ENCODE data around the gene UCK1. TPM values are rescaled to one million over a fixed set of nuclear protein-coding genes. Genes with fewer than 3 reads are reported as not detected.

The UCK1 gene
- total and polyA plus RNA-seq, 10 of the 15 experiments (the other 5 are each of a cell fraction or from before 2014, with no cell fraction given): 0.31 to 27.0 (median 18.7) TPM

GRCh38 chr9:131537946-131538345 lies 6.9 kb upstream of the UCK1 start:
- intact Hi-C loops (cut with micrococcal nuclease; ENCODE audit: unreplicated experiment) (loop anchor here (10.0 kb wide), 1 partner anchor 207 kb away; the partner anchor contains the start of gene RAPGEF1), in situ Hi-C loops (cut with MboI) (no loop called here)
- H4K20me1 ChIP-seq (ENCODE audit: control insufficient read depth, insufficient read depth): no peaks in the 10 kb centered on the region
- no peak overlapping the region for H3K4me2 ChIP-seq (ENCODE audit: control insufficient read depth, insufficient read depth)
- ATAC-seq (no peak), DNase-seq (ENCODE audit: low read depth, low spot score) (no peak), FAIRE-seq (no peak)
- 90% methylated on average over 19 of the region's 19 CpGs for WGBS (ENCODE audit: insufficient coverage, insufficient replicate concordance, low lambda C conversion rate, missing lambda C conversion rate)
- H2AFZ ChIP-seq (ENCODE audit: control insufficient read depth, low read depth, low read length): no peak overlapping the region
- no peaks in the 10 kb centered on the region for H3K79me2 ChIP-seq (ENCODE audit: control insufficient read depth, insufficient read depth, low read length)
- H3K4me1 ChIP-seq (ENCODE audit: control insufficient read depth, insufficient read depth, low read length): no peaks in the 10 kb centered on the region
- RAD21 ChIA-PET (ENCODE audit: unreplicated experiment): no interaction called here
- no peak overlapping the region for H3K4me3 ChIP-seq
- SMC1A ChIA-PET (ENCODE audit: uncharacterized antibody, unreplicated experiment): no interaction called here
- no peaks in the 10 kb centered on the region for H3K9me3 ChIP-seq (replicated peaks; ENCODE audit: control insufficient read depth, insufficient read depth, low read length)
- POLR2A ChIA-PET: no interaction called here
- BruUV-seq (replicated peaks): no TSS peak
- no peaks in the 10 kb centered on the region for H3K36me3 ChIP-seq (ENCODE audit: control insufficient read depth in 2 of 2, insufficient read depth in 2 of 2, low read length in 1 of 2)
- H3K27ac ChIP-seq (ENCODE audit: control insufficient read depth, insufficient read depth): no peak overlapping the region
- H3K27me3 ChIP-seq (replicated peaks in 1 of 2; ENCODE audit: control insufficient read depth in 2 of 2, insufficient read depth in 2 of 2, low read length in 1 of 2): no peaks in the 10 kb centered on the region
- CTCF ChIA-PET: no interaction called here
- no peak for TF ChIP-seq EZH2 (IDR thresholded peaks at IDR 0.05; ENCODE audit: borderline replicate concordance, control insufficient read depth, low read depth, low read length)
- no peak for TF ChIP-seq SREBF1 (IDR thresholded peaks at IDR 0.05; ENCODE audit: low read length)
- TF ChIP-seq, protein P1, sequence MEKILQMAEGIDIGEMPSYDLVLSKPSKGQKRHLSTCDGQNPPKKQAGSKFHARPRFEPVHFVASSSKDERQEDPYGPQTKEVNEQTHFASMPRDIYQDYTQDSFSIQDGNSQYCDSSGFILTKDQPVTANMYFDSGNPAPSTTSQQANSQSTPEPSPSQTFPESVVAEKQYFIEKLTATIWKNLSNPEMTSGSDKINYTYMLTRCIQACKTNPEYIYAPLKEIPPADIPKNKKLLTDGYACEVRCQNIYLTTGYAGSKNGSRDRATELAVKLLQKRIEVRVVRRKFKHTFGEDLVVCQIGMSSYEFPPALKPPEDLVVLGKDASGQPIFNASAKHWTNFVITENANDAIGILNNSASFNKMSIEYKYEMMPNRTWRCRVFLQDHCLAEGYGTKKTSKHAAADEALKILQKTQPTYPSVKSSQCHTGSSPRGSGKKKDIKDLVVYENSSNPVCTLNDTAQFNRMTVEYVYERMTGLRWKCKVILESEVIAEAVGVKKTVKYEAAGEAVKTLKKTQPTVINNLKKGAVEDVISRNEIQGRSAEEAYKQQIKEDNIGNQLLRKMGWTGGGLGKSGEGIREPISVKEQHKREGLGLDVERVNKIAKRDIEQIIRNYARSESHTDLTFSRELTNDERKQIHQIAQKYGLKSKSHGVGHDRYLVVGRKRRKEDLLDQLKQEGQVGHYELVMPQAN (conservative IDR thresholded peaks at IDR 0.05): no peak
- H3K9ac ChIP-seq (ENCODE audit: control insufficient read depth, insufficient read depth, low read length): no peak overlapping the region

DNA sequence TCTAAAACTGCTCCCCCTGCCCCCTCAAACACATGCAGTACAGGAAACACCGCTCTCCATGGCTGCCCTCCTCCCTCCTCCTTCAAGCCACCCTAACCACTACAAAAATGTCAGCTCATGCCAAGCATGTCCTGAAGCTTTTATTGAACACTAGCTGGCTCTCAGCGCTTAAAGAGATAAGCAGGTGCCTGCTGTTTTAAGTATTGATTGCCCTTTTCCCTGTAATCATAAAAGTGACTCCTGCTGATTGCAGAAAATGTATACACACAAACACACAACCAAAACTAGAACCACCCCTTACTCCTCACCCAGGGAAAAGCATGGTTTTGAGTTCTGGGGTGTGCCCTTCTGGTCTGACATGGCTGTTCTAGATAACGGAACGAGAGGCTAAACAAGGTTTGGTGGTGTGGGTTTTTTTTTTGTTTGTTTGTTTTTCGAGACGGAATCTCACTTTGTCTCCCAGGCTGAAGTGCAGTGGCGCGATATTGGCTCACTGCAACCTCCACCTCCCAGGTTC lies 3.7 kb upstream of the UCK1 start:
- Histone ChIP-seq H3K4me1 (ENCODE audit: control insufficient read depth, insufficient read depth, low read length) (peaks cover 4% of the 10 kb centered on the region), H3K79me2 (ENCODE audit: control insufficient read depth, insufficient read depth, low read length) (peaks cover 11% of the 10 kb centered on the region), H4K20me1 (ENCODE audit: control insufficient read depth, insufficient read depth) (no peaks in the 10 kb centered on the region), H3K27me3 (replicated peaks in 1 of 2; ENCODE audit: control insufficient read depth in 2 of 2, insufficient read depth in 2 of 2, low read length in 1 of 2) (no peaks in the 10 kb centered on the region), H3K4me3 (no peak overlapping the region), H3K4me2 (ENCODE audit: control insufficient read depth, insufficient read depth) (no peak overlapping the region), H3K27ac (ENCODE audit: control insufficient read depth, insufficient read depth) (no peak overlapping the region), H3K9me3 (replicated peaks; ENCODE audit: control insufficient read depth, insufficient read depth, low read length) (no peaks in the 10 kb centered on the region), H3K9ac (ENCODE audit: control insufficient read depth, insufficient read depth, low read length) (no peak overlapping the region), H3K36me3 (ENCODE audit: control insufficient read depth in 2 of 2, insufficient read depth in 2 of 2, low read length in 1 of 2) (no peaks in the 10 kb centered on the region), H2AFZ (ENCODE audit: control insufficient read depth, low read depth, low read length) (no peak overlapping the region; the same call in 1 of the 2 replicates)
- no TSS peak for BruUV-seq (replicated peaks)
- in situ Hi-C loops (cut with MboI) (no loop called here), intact Hi-C loops (cut with micrococcal nuclease; ENCODE audit: unreplicated experiment) (loop anchor here (10.0 kb wide), 1 partner anchor 210 kb away; the partner anchor contains the start of gene RAPGEF1)
- DNase-seq (ENCODE audit: low read depth, low spot score) (no peak), ATAC-seq (no peak), FAIRE-seq (no peak)
- 34% methylated on average over 8 of the region's 8 CpGs for WGBS (ENCODE audit: insufficient coverage, insufficient replicate concordance, low lambda C conversion rate, missing lambda C conversion rate)
- RAD21 ChIA-PET (ENCODE audit: unreplicated experiment): no interaction called here
- SMC1A ChIA-PET (ENCODE audit: uncharacterized antibody, unreplicated experiment): no interaction called here
- TF ChIP-seq MTA3 (IDR thresholded peaks at IDR 0.05; ENCODE audit: borderline replicate concordance, low read length) (no peak), FOXM1 (IDR thresholded peaks at IDR 0.05; ENCODE audit: low read depth, low read length) (no peak), SRF (IDR thresholded peaks at IDR 0.05; ENCODE audit: low read depth in 2 of 2, low read length in 2 of 2) (no peak), MXI1 (IDR thresholded peaks at IDR 0.05; ENCODE audit: low read depth, low read length) (no peak), TAF1 (IDR thresholded peaks at IDR 0.05; ENCODE audit: borderline replicate concordance, low read depth, low read length) (no peak), NFYA (IDR thresholded peaks at IDR 0.05; ENCODE audit: borderline replicate concordance, low read depth, low read length) (no peak)
- CTCF ChIA-PET: no interaction called here
- POLR2A ChIA-PET: no interaction called here
